Measurements from ENCODE around the gene PTPRT.

The PTPRT gene

DNA sequence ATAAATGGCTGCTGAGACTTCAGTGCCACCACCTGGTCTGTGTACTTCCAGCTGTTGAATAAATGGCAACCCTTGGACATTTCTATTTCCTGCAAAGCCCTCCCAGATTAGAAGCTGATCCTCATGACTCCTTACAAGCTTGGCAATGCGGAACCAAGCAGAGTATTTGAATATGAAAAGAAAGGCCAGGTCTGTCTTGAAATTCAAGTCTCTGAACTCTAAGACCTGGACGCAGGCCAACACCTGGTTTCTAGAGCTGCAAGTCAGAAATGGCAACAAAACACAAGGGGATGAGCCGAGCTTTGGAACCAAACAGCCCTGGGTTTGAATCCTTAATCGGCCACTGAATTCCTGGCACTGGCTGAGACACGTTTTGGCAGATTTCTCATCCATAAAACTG, 353.4 kb downstream of the PTPRT start:
- Histone ChIP-seq H3K4me3 (ENCODE audit: low read length in 2 of 2) (no peak overlapping the region), H3K4me1 (ENCODE audit: control insufficient read depth in 2 of 2, insufficient read depth in 2 of 2, low read length in 2 of 2) (no peaks in the 10 kb centered on the region), H3K27me3 (ENCODE audit: control insufficient read depth in 2 of 2, insufficient read depth in 2 of 2, low read length in 2 of 2) (no peaks in the 10 kb centered on the region), H3K9me3 (ENCODE audit: control insufficient read depth in 2 of 2, low read length in 2 of 2) (no peaks in the 10 kb centered on the region), H3K36me3 (ENCODE audit: control insufficient read depth in 2 of 2, insufficient read depth in 2 of 2, low read length in 2 of 2) (no peaks in the 10 kb centered on the region), H3K27ac (ENCODE audit: low read depth in 2 of 2, low read length in 2 of 2) (no peak overlapping the region), H3K9ac (ENCODE audit: low read depth in 1 of 2, low read length in 2 of 2) (no peak overlapping the region)

DNA sequence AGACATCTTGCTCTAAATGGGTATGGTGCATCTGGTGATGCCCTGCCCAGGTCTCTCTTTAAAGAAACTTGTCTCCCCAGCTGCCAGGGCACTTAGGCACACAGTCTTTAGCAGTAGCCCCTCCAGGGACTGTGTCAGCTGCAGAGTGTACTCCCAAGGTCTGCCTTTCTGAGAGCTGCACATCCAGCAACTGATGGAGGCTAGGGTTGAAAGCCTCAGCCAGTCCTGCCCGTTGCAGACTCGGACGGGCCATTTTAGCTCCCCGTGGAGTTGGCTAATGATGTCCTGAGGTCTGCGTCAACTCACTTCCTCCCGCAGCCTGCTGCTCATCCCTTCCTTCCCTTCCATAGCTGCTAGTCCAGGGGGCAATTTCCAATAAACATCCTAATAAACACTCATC, 381.8 kb downstream of the PTPRT start:
- Histone ChIP-seq H3K9ac (ENCODE audit: low read depth in 1 of 2, low read length in 2 of 2) (no peak overlapping the region), H3K9me3 (ENCODE audit: control insufficient read depth in 2 of 2, low read length in 2 of 2) (peaks cover 0 to 2% of the 10 kb centered on the region in 2 donors), H3K27ac (ENCODE audit: low read depth in 2 of 2, low read length in 2 of 2) (no peak overlapping the region), H3K36me3 (ENCODE audit: control insufficient read depth in 2 of 2, insufficient read depth in 2 of 2, low read length in 2 of 2) (no peaks in the 10 kb centered on the region), H3K4me1 (ENCODE audit: control insufficient read depth in 2 of 2, insufficient read depth in 2 of 2, low read length in 2 of 2) (no peaks in the 10 kb centered on the region), H3K4me3 (ENCODE audit: low read length in 2 of 2) (no peak overlapping the region), H3K27me3 (ENCODE audit: control insufficient read depth in 2 of 2, insufficient read depth in 2 of 2, low read length in 2 of 2) (no peaks in the 10 kb centered on the region)

DNA sequence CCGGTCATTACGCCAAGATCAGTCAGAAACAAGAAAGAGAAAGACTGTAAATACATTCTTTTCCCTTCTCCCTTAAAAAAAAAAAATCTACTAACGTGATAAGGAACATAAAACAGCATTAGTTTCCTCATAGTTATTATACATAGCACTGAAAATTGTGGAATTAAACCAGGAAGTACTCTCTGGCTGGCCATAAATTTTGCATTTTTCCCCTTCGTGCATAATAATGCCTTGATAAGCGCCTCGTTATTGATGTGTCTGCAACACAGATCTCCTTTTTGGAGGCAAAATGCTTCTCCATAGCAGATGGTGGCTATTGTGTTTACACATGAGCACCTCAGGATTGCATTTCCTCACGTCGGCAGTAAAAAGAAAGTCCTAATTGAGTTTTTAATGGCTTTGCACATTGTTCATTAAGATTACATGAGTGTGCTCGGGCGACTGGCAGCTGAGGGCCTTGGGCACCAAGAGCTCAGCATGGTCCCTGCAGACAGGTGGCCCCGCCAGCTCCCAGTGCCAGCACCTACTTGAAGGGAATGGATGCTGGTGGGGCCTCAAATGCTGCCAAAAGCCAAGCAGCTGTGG, 394.5 kb downstream of the PTPRT start:
- no peak overlapping the region for H3K9ac ChIP-seq (ENCODE audit: low read depth in 1 of 2, low read length in 2 of 2)
- no peaks in the 10 kb centered on the region for H3K27me3 ChIP-seq (ENCODE audit: control insufficient read depth in 2 of 2, insufficient read depth in 2 of 2, low read length in 2 of 2)
- H3K27ac ChIP-seq (ENCODE audit: low read depth in 2 of 2, low read length in 2 of 2), result no peak overlapping the region
- H3K4me1 ChIP-seq (ENCODE audit: control insufficient read depth in 2 of 2, insufficient read depth in 2 of 2, low read length in 2 of 2), result no peaks in the 10 kb centered on the region
- no peaks in the 10 kb centered on the region for H3K9me3 ChIP-seq (ENCODE audit: control insufficient read depth in 2 of 2, low read length in 2 of 2)
- H3K4me3 ChIP-seq (ENCODE audit: low read length in 2 of 2), result no peak overlapping the region
- no peaks in the 10 kb centered on the region for H3K36me3 ChIP-seq (ENCODE audit: control insufficient read depth in 2 of 2, insufficient read depth in 2 of 2, low read length in 2 of 2)

DNA sequence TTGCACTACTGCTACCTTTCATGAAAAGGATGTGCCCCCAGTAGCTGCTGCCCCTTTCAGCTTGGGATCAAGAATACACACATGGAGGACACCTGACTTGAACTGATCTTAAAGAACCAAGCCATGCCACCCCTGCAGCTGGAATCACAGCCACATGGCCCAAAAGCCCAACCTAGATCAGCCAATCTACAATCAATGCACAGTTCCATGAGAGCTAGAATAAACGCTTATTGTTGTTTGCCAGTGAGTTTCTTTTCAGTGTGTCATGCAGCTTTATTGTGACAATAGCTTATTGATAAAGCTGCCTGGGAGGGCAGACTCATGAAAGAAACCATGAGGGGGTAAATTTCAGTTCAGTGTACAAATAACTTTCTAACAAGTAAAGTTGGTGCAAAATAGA, 397.7 kb downstream of the PTPRT start:
- Histone ChIP-seq H3K4me1 (ENCODE audit: control insufficient read depth in 2 of 2, insufficient read depth in 2 of 2, low read length in 2 of 2) (no peaks in the 10 kb centered on the region), H3K9me3 (ENCODE audit: control insufficient read depth in 2 of 2, low read length in 2 of 2) (no peaks in the 10 kb centered on the region), H3K36me3 (ENCODE audit: control insufficient read depth in 2 of 2, insufficient read depth in 2 of 2, low read length in 2 of 2) (no peaks in the 10 kb centered on the region), H3K4me3 (ENCODE audit: low read length in 2 of 2) (no peak overlapping the region), H3K27ac (ENCODE audit: low read depth in 2 of 2, low read length in 2 of 2) (no peak overlapping the region), H3K27me3 (ENCODE audit: control insufficient read depth in 2 of 2, insufficient read depth in 2 of 2, low read length in 2 of 2) (no peaks in the 10 kb centered on the region), H3K9ac (ENCODE audit: low read depth in 1 of 2, low read length in 2 of 2) (no peak overlapping the region)

DNA sequence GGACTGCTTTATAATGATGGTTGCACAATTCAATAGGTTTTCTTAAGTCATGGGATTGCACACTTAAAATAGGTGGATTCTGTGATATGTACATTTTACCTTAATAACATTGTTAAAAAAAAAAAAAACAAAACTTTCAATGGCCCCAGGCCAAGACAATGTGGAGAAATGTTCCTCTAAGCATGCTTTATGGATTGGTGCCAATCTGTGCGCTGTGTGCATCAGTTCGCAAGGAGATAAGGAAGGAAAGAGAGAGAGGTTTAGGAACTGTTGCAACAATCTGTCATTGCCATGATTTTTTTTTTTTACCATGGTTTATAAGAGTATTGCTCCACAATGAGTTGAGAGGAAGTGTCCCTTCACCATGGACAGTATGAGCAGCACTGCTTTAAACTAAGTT, 399.6 kb downstream of the PTPRT start:
- H3K36me3 ChIP-seq (ENCODE audit: control insufficient read depth in 2 of 2, insufficient read depth in 2 of 2, low read length in 2 of 2), result no peaks in the 10 kb centered on the region
- no peak overlapping the region for H3K9ac ChIP-seq (ENCODE audit: low read depth in 1 of 2, low read length in 2 of 2)
- H3K4me1 ChIP-seq (ENCODE audit: control insufficient read depth in 2 of 2, insufficient read depth in 2 of 2, low read length in 2 of 2), result no peaks in the 10 kb centered on the region
- H3K27me3 ChIP-seq (ENCODE audit: control insufficient read depth in 2 of 2, insufficient read depth in 2 of 2, low read length in 2 of 2), result no peaks in the 10 kb centered on the region
- no peaks in the 10 kb centered on the region for H3K9me3 ChIP-seq (ENCODE audit: control insufficient read depth in 2 of 2, low read length in 2 of 2)
- no peak overlapping the region for H3K27ac ChIP-seq (ENCODE audit: low read depth in 2 of 2, low read length in 2 of 2)
- H3K4me3 ChIP-seq (ENCODE audit: low read length in 2 of 2), result no peak overlapping the region

DNA sequence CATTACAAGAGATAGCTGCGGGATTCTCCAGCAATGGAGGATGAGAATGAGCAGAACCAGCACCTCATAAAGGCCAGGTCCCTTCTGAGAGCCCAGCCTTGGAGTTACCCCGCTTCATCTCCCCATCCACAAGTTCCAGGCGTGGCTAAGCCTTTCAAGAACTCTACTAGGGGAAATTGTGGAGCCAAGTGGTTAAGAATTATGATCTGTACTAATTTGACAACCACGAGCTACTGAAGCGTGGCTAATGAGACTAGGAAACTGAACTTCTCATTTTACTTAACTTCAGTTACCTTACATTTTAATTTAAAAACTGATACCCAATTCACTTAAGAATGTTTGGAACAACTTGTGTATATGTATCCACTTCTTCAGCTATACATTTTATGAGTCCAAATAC, 401.0 kb downstream of the PTPRT start:
- H3K4me3 ChIP-seq (ENCODE audit: low read length in 2 of 2), result no peak overlapping the region
- H3K9ac ChIP-seq (ENCODE audit: low read depth in 1 of 2, low read length in 2 of 2), result no peak overlapping the region
- no peaks in the 10 kb centered on the region for H3K4me1 ChIP-seq (ENCODE audit: control insufficient read depth in 2 of 2, insufficient read depth in 2 of 2, low read length in 2 of 2)
- H3K9me3 ChIP-seq (ENCODE audit: control insufficient read depth in 2 of 2, low read length in 2 of 2), result no peaks in the 10 kb centered on the region
- H3K27ac ChIP-seq (ENCODE audit: low read depth in 2 of 2, low read length in 2 of 2), result no peak overlapping the region
- no peaks in the 10 kb centered on the region for H3K36me3 ChIP-seq (ENCODE audit: control insufficient read depth in 2 of 2, insufficient read depth in 2 of 2, low read length in 2 of 2)
- no peaks in the 10 kb centered on the region for H3K27me3 ChIP-seq (ENCODE audit: control insufficient read depth in 2 of 2, insufficient read depth in 2 of 2, low read length in 2 of 2)

DNA sequence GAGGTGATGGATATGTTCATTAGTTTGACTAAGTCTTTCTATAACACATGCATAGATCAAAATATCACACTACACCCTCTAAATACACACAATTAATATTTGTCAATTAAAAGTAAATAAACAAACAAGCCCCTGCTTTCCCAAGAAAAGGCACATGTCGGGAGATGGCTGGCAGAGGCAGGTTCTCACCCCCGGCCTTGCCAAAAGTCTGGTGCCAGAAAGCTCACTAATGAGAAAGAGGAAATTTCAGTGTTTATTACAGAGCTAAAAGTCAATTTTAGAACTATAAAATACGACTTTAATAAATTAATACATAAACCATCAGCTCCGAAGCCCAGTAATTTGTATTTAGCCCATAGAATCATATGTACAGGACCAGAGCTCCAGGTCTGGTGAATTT, 404.7 kb downstream of the PTPRT start:
- no peak overlapping the region for H3K27ac ChIP-seq (ENCODE audit: low read depth in 2 of 2, low read length in 2 of 2)
- H3K9ac ChIP-seq (ENCODE audit: low read depth in 1 of 2, low read length in 2 of 2), result no peak overlapping the region
- no peaks in the 10 kb centered on the region for H3K9me3 ChIP-seq (ENCODE audit: control insufficient read depth in 2 of 2, low read length in 2 of 2)
- no peak overlapping the region for H3K4me3 ChIP-seq (ENCODE audit: low read length in 2 of 2)
- H3K4me1 ChIP-seq (ENCODE audit: control insufficient read depth in 2 of 2, insufficient read depth in 2 of 2, low read length in 2 of 2), result no peaks in the 10 kb centered on the region
- H3K36me3 ChIP-seq (ENCODE audit: control insufficient read depth in 2 of 2, insufficient read depth in 2 of 2, low read length in 2 of 2), result no peaks in the 10 kb centered on the region
- H3K27me3 ChIP-seq (ENCODE audit: control insufficient read depth in 2 of 2, insufficient read depth in 2 of 2, low read length in 2 of 2), result no peaks in the 10 kb centered on the region

DNA sequence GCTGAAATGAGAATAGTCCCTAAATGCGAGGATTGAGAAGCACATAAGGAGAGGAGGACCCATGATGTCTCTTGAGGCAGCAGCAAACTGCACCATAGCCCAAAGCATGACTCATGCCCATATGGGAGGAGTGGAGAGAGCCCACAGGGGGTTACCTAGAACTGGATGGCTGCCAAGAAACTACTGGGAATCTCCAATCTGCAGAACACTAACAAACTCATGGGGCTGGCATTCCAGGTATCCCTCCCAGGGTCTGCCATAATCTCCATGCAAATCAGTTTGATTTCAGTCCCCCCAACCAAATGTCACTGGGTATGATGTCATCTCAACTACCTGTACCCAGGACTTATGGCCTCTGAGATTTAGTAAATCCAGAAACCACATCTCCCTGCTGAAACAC, 410.5 kb downstream of the PTPRT start:
- H3K36me3 ChIP-seq (ENCODE audit: control insufficient read depth in 2 of 2, insufficient read depth in 2 of 2, low read length in 2 of 2), result no peaks in the 10 kb centered on the region
- H3K27ac ChIP-seq (ENCODE audit: low read depth in 2 of 2, low read length in 2 of 2), result no peak overlapping the region
- no peak overlapping the region for H3K4me3 ChIP-seq (ENCODE audit: low read length in 2 of 2)
- no peak overlapping the region for H3K9ac ChIP-seq (ENCODE audit: low read depth in 1 of 2, low read length in 2 of 2)
- no peaks in the 10 kb centered on the region for H3K27me3 ChIP-seq (ENCODE audit: control insufficient read depth in 2 of 2, insufficient read depth in 2 of 2, low read length in 2 of 2)
- no peaks in the 10 kb centered on the region for H3K4me1 ChIP-seq (ENCODE audit: control insufficient read depth in 2 of 2, insufficient read depth in 2 of 2, low read length in 2 of 2)
- H3K9me3 ChIP-seq (ENCODE audit: control insufficient read depth in 2 of 2, low read length in 2 of 2), result no peaks in the 10 kb centered on the region

DNA sequence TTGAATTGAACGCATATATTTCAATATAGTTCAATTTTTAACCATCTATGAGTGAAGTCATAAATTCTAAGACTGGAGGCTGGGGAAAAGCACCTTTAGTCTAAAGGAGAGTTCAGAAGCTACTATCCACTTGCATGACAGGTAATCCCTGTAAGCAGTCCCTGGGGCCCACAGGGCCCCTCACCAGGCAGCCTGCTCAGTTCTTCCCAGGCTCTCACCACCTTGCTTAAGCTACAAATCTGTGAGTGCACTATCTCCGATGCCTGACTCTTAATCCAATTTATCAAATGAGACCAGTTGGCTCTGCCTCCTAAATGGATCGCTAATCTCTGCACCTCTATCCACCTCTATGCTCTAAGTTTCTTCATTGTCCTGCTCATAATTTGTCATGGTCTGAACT, 413.8 kb downstream of the PTPRT start:
- Histone ChIP-seq H3K9me3 (ENCODE audit: control insufficient read depth in 2 of 2, low read length in 2 of 2) (no peaks in the 10 kb centered on the region), H3K9ac (ENCODE audit: low read depth in 1 of 2, low read length in 2 of 2) (no peak overlapping the region), H3K4me3 (ENCODE audit: low read length in 2 of 2) (no peak overlapping the region), H3K4me1 (ENCODE audit: control insufficient read depth in 2 of 2, insufficient read depth in 2 of 2, low read length in 2 of 2) (no peaks in the 10 kb centered on the region), H3K27me3 (ENCODE audit: control insufficient read depth in 2 of 2, insufficient read depth in 2 of 2, low read length in 2 of 2) (no peaks in the 10 kb centered on the region), H3K36me3 (ENCODE audit: control insufficient read depth in 2 of 2, insufficient read depth in 2 of 2, low read length in 2 of 2) (no peaks in the 10 kb centered on the region), H3K27ac (ENCODE audit: low read depth in 2 of 2, low read length in 2 of 2) (no peak overlapping the region)

DNA sequence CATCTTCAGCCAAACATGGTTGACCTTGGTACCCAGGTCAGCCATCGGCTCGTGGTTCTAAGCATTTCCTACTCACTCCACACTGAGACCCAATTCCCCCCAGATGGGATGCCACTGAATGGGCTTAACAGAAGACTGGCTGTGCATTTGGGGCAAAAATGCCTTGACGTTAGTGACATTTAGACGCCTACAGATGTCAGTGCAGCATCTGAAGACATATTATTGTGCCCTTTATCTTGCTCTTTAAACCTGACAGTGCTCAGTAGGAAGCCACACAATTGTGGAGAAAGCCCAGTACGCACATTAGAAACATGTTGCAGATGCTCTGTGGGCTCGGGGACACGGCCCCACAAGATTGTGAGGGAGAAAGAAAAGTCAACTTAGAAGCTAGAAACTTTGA, 414.7 kb downstream of the PTPRT start:
- no peaks in the 10 kb centered on the region for H3K36me3 ChIP-seq (ENCODE audit: control insufficient read depth in 2 of 2, insufficient read depth in 2 of 2, low read length in 2 of 2)
- no peaks in the 10 kb centered on the region for H3K27me3 ChIP-seq (ENCODE audit: control insufficient read depth in 2 of 2, insufficient read depth in 2 of 2, low read length in 2 of 2)
- H3K4me1 ChIP-seq (ENCODE audit: control insufficient read depth in 2 of 2, insufficient read depth in 2 of 2, low read length in 2 of 2), result no peaks in the 10 kb centered on the region
- H3K9ac ChIP-seq (ENCODE audit: low read depth in 1 of 2, low read length in 2 of 2), result no peak overlapping the region
- no peak overlapping the region for H3K4me3 ChIP-seq (ENCODE audit: low read length in 2 of 2)
- H3K27ac ChIP-seq (ENCODE audit: low read depth in 2 of 2, low read length in 2 of 2), result no peak overlapping the region
- no peaks in the 10 kb centered on the region for H3K9me3 ChIP-seq (ENCODE audit: control insufficient read depth in 2 of 2, low read length in 2 of 2)

DNA sequence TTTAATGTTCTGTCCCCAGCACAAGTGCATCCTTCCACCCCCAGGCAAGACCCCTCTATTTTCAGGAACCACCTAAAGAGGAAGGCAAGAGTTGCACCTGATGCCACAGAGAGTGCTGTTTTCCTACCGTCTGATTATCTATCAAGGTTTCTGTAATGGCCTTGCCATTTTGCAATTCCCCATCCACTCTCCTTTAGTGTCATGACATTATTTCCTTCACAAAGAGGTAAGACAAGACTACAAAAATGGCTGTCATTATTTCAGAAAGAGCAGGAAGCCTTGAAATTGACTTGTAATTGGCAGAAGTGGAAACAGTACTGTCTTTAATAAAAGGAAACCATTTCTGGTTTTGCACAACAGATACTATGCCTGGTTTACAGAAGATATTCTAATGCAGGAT, 426.7 kb downstream of the PTPRT start:
- no peaks in the 10 kb centered on the region for H3K4me1 ChIP-seq (ENCODE audit: control insufficient read depth in 2 of 2, insufficient read depth in 2 of 2, low read length in 2 of 2)
- H3K27me3 ChIP-seq (ENCODE audit: control insufficient read depth in 2 of 2, insufficient read depth in 2 of 2, low read length in 2 of 2), result no peaks in the 10 kb centered on the region
- no peaks in the 10 kb centered on the region for H3K9me3 ChIP-seq (ENCODE audit: control insufficient read depth in 2 of 2, low read length in 2 of 2)

More for the DNA sequence above, 426.7 kb downstream of the PTPRT start:
- Histone ChIP-seq H3K9ac (ENCODE audit: low read depth in 1 of 2, low read length in 2 of 2) (no peak overlapping the region), H3K27ac (ENCODE audit: low read depth in 2 of 2, low read length in 2 of 2) (no peak overlapping the region), H3K4me3 (ENCODE audit: low read length in 2 of 2) (no peak overlapping the region), H3K36me3 (ENCODE audit: control insufficient read depth in 2 of 2, insufficient read depth in 2 of 2, low read length in 2 of 2) (no peaks in the 10 kb centered on the region)
